HepG2 (cell line): ENCODE measurements around the gene TBC1D22A. TPM values are rescaled to one million over a fixed set of nuclear protein-coding genes. Genes with fewer than 3 reads are reported as not detected.

ENCODE experiments used
- CC2D1A ChIP-seq: sonication (generic); formaldehyde crosslinking; IDR thresholded peaks from 2 replicates; pipeline ENCODE4 v1.8.1; 2023; ENCODE audit warnings: mild to moderate bottlenecking, missing genetic modification reagents
- EED ChIP-seq: sonication (generic); formaldehyde crosslinking; IDR thresholded peaks from 2 replicates; pipeline ENCODE4 v1.5.0; 2020; ENCODE audit warnings: mild to moderate bottlenecking, missing genetic modification reagents
- ERF ChIP-seq: IDR thresholded peaks from 2 replicates; pipeline ENCODE4 v1.6.1; 2018; ENCODE audit warnings: missing biosample characterization, missing genetic modification reagents
- GATA4 ChIP-seq: sonication (generic); IDR thresholded peaks from 2 replicates; pipeline ENCODE4 v1.6.1; 2016; ENCODE audit warnings: antibody characterized with exemption, low read depth, borderline replicate concordance
- KDM4B ChIP-seq: sonication (generic); formaldehyde crosslinking; IDR thresholded peaks from 2 replicates; pipeline ENCODE4 v1.4.0; 2020; ENCODE audit warnings: missing genetic modification reagents
- MZF1 ChIP-seq: sonication (generic); formaldehyde crosslinking; IDR thresholded peaks from 2 replicates; pipeline ENCODE4 v1.8.1; 2023; ENCODE audit warnings: mild to moderate bottlenecking, missing genetic modification reagents, borderline replicate concordance
- RFX5 ChIP-seq: IDR thresholded peaks from 2 replicates; pipeline ENCODE4 v1.6.1; 2011; ENCODE audit warnings: low read depth, low read length, improper control_type of control experiment
- SALL2 ChIP-seq: sonication (generic); formaldehyde crosslinking; IDR thresholded peaks from 2 replicates; pipeline ENCODE4 v1.8.1; 2023; ENCODE audit warnings: mild to moderate bottlenecking, missing genetic modification reagents, inconsistent platforms
- ZNF713 ChIP-seq: sonication (generic); formaldehyde crosslinking; IDR thresholded peaks from 2 replicates; pipeline ENCODE4 v1.4.0; 2020; ENCODE audit warnings: mild to moderate bottlenecking, missing genetic modification reagents
- polyA plus RNA-seq, 8 experiments: library from polyadenylated mRNA; depleted of rRNA in 3 of 8; stranded (reverse) in 7 of 8; unstranded in 1 of 8; fragments of >200 nt; fragmentation: Illumina TruSeq in 4 of 8; extraction: Trizol in 4 of 8; gene quantifications; 2 replicates each; pipeline versions ENCODE4 v1.2.1 to v1.2.3, GENCODE V29; 2011 to 2016; ENCODE audit warnings: low read depth in 4 of 8, missing spikeins in 1 of 8, mixed read lengths in 1 of 8; ENCODE audit not compliant: insufficient read depth in 1 of 8
- total RNA-seq, 5 experiments: library from RNA; depleted of rRNA; stranded (reverse); fragments of >200 nt; fragmentation: Illumina TruSeq; extraction: Trizol; gene quantifications; 2 replicates each; pipeline ENCODE4 v1.2.3, GENCODE V29; 2016; ENCODE audit warnings: low read depth in 1 of 5
- TF ChIP-seq, protein P1 (sequence below): sonication (generic); formaldehyde crosslinking; IDR thresholded peaks from 2 replicates; pipeline ENCODE4 v1.4.0; 2020; ENCODE audit warnings: mild to moderate bottlenecking, missing genetic modification reagents
- TF ChIP-seq, protein P2 (sequence below): sonication (generic); IDR thresholded peaks from 2 replicates; pipeline ENCODE4 v1.6.1; 2016; ENCODE audit warnings: low read depth, borderline replicate concordance
- TF ChIP-seq, protein P3 (sequence below): sonication (generic); formaldehyde crosslinking; IDR thresholded peaks from 2 replicates; pipeline ENCODE4 v1.4.0; 2020; ENCODE audit warnings: missing genetic modification reagents, borderline replicate concordance
- TF ChIP-seq, protein P4 (sequence below): sonication (generic); formaldehyde crosslinking; IDR thresholded peaks from 2 replicates; pipeline ENCODE4 v1.5.0; 2020; ENCODE audit warnings: missing genetic modification reagents, mild to moderate bottlenecking, borderline replicate concordance
- TF ChIP-seq, protein P5 (sequence below): sonication (generic); formaldehyde crosslinking; conservative IDR thresholded peaks from 2 replicates; pipeline ENCODE4 v1.8.1; 2023; ENCODE audit warnings: missing genetic modification reagents

TBC1D22A gene
- total and polyA plus RNA-seq, 2 of the 13 experiments (the other 11 are each of a cell fraction or from before 2014, with no cell fraction given), result 17.3 to 18.0 TPM

DNA sequence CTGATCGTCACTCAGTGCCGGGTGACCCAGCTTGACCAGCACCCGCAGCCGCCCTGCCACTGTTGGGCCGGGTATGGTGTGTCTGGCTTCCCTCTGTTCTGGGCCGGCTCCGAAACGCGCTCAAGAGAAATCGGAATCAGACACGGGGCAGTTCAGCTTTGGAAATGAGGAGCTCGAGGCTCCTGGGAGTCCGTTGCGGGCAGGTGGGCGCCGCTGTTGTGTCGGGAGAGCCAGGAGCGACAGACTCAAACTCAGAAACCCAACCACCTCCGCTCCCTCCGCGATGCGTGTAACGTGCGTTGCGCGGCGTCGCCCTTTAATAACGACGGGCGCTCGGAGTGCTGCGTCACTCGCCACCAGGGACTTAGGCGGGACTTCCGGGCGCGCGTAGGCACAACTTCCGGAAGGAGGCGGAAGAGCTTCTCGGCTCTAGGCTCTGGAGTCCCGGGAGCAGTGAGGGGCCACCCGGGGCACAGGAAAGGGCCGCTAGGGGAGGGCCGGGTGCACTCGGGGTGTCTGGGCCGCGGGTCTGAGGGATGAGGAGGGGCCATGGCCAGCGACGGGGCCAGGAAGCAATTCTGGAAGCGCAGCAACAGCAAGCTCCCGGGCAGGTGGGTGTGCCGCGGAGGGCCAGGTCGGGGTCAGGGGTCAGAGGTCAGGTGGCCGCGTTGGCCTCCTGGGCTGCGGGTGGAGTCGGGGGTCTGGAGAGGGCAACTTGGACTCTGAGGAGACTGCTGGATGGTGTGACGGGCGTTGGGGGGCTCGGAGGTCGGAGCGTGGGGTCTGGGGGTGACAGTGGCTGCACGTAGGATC, at the start of gene TBC1D22A (continued):
- TF ChIP-seq RFX5, result peak; percentile 42; the same call in 1 of the 2 replicates
- TF ChIP-seq, protein P1, sequence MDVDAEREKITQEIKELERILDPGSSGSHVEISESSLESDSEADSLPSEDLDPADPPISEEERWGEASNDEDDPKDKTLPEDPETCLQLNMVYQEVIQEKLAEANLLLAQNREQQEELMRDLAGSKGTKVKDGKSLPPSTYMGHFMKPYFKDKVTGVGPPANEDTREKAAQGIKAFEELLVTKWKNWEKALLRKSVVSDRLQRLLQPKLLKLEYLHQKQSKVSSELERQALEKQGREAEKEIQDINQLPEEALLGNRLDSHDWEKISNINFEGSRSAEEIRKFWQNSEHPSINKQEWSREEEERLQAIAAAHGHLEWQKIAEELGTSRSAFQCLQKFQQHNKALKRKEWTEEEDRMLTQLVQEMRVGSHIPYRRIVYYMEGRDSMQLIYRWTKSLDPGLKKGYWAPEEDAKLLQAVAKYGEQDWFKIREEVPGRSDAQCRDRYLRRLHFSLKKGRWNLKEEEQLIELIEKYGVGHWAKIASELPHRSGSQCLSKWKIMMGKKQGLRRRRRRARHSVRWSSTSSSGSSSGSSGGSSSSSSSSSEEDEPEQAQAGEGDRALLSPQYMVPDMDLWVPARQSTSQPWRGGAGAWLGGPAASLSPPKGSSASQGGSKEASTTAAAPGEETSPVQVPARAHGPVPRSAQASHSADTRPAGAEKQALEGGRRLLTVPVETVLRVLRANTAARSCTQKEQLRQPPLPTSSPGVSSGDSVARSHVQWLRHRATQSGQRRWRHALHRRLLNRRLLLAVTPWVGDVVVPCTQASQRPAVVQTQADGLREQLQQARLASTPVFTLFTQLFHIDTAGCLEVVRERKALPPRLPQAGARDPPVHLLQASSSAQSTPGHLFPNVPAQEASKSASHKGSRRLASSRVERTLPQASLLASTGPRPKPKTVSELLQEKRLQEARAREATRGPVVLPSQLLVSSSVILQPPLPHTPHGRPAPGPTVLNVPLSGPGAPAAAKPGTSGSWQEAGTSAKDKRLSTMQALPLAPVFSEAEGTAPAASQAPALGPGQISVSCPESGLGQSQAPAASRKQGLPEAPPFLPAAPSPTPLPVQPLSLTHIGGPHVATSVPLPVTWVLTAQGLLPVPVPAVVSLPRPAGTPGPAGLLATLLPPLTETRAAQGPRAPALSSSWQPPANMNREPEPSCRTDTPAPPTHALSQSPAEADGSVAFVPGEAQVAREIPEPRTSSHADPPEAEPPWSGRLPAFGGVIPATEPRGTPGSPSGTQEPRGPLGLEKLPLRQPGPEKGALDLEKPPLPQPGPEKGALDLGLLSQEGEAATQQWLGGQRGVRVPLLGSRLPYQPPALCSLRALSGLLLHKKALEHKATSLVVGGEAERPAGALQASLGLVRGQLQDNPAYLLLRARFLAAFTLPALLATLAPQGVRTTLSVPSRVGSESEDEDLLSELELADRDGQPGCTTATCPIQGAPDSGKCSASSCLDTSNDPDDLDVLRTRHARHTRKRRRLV, result no peak; the same call in 1 of the 2 replicates
- no peak for TF ChIP-seq CC2D1A
- TF ChIP-seq, protein P2, sequence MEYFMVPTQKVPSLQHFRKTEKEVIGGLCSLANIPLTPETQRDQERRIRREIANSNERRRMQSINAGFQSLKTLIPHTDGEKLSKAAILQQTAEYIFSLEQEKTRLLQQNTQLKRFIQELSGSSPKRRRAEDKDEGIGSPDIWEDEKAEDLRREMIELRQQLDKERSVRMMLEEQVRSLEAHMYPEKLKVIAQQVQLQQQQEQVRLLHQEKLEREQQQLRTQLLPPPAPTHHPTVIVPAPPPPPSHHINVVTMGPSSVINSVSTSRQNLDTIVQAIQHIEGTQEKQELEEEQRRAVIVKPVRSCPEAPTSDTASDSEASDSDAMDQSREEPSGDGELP, result no peak; the same call in 1 of the 2 replicates
- peak; percentile 95 for TF ChIP-seq SALL2 (CRISPR knock-in tag)
- no peak for TF ChIP-seq MZF1 (CRISPR knock-in tag)
- no peak for TF ChIP-seq ZNF713 (CRISPR knock-in tag)
- peak; percentile 70; the same call in 1 of the 2 replicates for TF ChIP-seq GATA4
- peak; percentile 72; the same call in 1 of the 2 replicates for TF ChIP-seq KDM4B
- TF ChIP-seq, protein P3, sequence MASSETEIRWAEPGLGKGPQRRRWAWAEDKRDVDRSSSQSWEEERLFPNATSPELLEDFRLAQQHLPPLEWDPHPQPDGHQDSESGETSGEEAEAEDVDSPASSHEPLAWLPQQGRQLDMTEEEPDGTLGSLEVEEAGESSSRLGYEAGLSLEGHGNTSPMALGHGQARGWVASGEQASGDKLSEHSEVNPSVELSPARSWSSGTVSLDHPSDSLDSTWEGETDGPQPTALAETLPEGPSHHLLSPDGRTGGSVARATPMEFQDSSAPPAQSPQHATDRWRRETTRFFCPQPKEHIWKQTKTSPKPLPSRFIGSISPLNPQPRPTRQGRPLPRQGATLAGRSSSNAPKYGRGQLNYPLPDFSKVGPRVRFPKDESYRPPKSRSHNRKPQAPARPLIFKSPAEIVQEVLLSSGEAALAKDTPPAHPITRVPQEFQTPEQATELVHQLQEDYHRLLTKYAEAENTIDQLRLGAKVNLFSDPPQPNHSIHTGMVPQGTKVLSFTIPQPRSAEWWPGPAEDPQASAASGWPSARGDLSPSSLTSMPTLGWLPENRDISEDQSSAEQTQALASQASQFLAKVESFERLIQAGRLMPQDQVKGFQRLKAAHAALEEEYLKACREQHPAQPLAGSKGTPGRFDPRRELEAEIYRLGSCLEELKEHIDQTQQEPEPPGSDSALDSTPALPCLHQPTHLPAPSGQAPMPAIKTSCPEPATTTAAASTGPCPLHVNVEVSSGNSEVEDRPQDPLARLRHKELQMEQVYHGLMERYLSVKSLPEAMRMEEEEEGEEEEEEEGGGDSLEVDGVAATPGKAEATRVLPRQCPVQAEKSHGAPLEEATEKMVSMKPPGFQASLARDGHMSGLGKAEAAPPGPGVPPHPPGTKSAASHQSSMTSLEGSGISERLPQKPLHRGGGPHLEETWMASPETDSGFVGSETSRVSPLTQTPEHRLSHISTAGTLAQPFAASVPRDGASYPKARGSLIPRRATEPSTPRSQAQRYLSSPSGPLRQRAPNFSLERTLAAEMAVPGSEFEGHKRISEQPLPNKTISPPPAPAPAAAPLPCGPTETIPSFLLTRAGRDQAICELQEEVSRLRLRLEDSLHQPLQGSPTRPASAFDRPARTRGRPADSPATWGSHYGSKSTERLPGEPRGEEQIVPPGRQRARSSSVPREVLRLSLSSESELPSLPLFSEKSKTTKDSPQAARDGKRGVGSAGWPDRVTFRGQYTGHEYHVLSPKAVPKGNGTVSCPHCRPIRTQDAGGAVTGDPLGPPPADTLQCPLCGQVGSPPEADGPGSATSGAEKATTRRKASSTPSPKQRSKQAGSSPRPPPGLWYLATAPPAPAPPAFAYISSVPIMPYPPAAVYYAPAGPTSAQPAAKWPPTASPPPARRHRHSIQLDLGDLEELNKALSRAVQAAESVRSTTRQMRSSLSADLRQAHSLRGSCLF, result no peak
- TF ChIP-seq, protein P4, sequence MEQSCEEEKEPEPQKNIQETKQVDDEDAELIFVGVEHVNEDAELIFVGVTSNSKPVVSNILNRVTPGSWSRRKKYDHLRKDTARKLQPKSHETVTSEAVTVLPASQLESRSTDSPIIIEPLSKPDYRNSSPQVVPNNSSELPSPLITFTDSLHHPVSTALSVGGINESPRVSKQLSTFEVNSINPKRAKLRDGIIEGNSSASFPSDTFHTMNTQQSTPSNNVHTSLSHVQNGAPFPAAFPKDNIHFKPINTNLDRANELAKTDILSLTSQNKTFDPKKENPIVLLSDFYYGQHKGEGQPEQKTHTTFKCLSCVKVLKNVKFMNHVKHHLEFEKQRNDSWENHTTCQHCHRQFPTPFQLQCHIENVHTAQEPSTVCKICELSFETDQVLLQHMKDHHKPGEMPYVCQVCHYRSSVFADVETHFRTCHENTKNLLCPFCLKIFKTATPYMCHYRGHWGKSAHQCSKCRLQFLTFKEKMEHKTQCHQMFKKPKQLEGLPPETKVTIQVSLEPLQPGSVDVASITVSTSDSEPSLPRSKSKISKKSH (CRISPR knock-in tag), result peak; percentile 36
- peak; percentile 68; the same call in 1 of the 2 replicates for TF ChIP-seq EED (CRISPR knock-in tag)
- peak; percentile 91 for TF ChIP-seq ERF (CRISPR knock-in tag)
- TF ChIP-seq, protein P5, sequence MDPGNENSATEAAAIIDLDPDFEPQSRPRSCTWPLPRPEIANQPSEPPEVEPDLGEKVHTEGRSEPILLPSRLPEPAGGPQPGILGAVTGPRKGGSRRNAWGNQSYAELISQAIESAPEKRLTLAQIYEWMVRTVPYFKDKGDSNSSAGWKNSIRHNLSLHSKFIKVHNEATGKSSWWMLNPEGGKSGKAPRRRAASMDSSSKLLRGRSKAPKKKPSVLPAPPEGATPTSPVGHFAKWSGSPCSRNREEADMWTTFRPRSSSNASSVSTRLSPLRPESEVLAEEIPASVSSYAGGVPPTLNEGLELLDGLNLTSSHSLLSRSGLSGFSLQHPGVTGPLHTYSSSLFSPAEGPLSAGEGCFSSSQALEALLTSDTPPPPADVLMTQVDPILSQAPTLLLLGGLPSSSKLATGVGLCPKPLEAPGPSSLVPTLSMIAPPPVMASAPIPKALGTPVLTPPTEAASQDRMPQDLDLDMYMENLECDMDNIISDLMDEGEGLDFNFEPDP (CRISPR knock-in tag), result 0 out of 2 replicates have a peak, but pooled peaks have one; percentile 68
